ENCODE measurements around the gene DPYD.

DPYD gene

GRCh38 chr1:97073936-97074335, 846.9 kb downstream of the DPYD start:
- in situ Hi-C loops (cut with MboI; ENCODE audit: low sequenced_read_pairs) = no loop called here

DNA sequence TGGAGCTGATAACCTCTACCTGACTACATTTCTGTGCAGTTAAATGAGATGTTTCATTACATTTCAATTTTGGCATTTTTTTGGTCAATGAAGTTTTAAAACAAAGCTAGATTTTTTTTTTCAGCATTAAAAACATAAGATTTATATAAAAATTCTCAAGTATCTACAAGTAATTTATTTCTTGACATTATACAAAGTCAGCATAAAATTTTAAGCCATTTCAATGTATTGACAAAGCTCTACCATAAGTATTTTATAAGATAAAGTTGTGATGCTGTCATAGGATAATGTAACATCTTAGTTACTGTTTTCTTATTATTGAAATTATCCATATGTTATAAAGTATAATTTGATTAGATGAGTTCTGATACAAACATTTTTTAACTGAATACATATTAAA, 847.7 kb downstream of the DPYD start:
- in situ Hi-C loops (cut with MboI; ENCODE audit: low sequenced_read_pairs) = no loop called here

DNA sequence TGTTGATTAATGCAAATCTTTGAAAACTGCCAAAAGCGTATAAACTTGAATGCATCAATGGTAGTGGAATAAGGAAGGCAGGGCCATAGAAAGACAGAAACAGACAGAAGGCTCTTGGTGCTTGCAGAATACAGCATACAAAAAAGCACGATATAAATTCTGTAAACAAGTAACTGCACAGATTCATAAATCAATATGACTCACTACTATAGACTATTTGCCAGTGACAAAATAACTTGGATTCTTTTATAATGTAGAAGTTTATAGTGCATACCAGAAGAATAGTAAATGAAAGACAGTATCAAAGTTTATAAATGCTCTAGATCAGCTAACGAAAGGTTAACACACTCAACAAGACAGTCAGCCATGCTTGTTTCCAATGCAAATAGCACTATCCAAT, 849.7 kb downstream of the DPYD start:
- in situ Hi-C loops (cut with MboI; ENCODE audit: low sequenced_read_pairs) = no loop called here

- in situ Hi-C loops (cut with MboI; ENCODE audit: low sequenced_read_pairs) = no loop called here
Measured at GRCh38 chr1:97070376-97070775, 850.5 kb downstream of the DPYD start.

DNA sequence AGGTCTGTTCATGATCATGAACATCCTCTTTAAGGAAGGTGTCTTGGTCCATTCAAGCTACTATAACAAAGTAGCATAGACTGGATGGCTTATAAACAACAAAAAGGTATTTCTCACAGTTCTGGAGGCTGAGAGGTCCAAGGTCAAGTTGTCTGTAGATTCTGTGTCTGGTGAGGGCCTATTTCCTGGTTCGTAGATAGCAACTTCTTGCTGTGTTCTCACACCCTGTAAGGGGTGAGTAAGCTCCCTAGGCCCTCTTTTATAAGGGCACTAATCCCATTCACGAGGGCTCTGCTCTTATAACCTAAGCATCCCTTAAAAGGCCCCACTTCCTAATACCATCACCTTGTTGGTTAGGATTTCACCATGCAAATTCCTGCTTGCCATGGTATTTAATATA, 851.5 kb downstream of the DPYD start:
- in situ Hi-C loops (cut with MboI; ENCODE audit: low sequenced_read_pairs) = no loop called here

GRCh38 chr1:97066860-97067259, 854.0 kb downstream of the DPYD start:
- in situ Hi-C loops (cut with MboI; ENCODE audit: low sequenced_read_pairs) = no loop called here

- in situ Hi-C loops (cut with MboI; ENCODE audit: low sequenced_read_pairs) = no loop called here
Measured at GRCh38 chr1:97063532-97063931, 857.3 kb downstream of the DPYD start.

- in situ Hi-C loops (cut with MboI; ENCODE audit: low sequenced_read_pairs) = no loop called here
Measured at GRCh38 chr1:97061604-97062003, 859.2 kb downstream of the DPYD start.

GRCh38 chr1:97056386-97056785, 864.4 kb downstream of the DPYD start:
- in situ Hi-C loops (cut with MboI; ENCODE audit: low sequenced_read_pairs) = no loop called here

GRCh38 chr1:97053268-97053667, 867.6 kb downstream of the DPYD start:
- in situ Hi-C loops (cut with MboI; ENCODE audit: low sequenced_read_pairs) = no loop called here

- in situ Hi-C loops (cut with MboI; ENCODE audit: low sequenced_read_pairs) = no loop called here
Measured at GRCh38 chr1:97051823-97052222, 869.0 kb downstream of the DPYD start.

GRCh38 chr1:97050506-97050905, 870.3 kb downstream of the DPYD start:
- in situ Hi-C loops (cut with MboI; ENCODE audit: low sequenced_read_pairs) = no loop called here

GRCh38 chr1:97047421-97047793, 873.4 kb downstream of the DPYD start:
- in situ Hi-C loops (cut with MboI; ENCODE audit: low sequenced_read_pairs) = no loop called here

DNA sequence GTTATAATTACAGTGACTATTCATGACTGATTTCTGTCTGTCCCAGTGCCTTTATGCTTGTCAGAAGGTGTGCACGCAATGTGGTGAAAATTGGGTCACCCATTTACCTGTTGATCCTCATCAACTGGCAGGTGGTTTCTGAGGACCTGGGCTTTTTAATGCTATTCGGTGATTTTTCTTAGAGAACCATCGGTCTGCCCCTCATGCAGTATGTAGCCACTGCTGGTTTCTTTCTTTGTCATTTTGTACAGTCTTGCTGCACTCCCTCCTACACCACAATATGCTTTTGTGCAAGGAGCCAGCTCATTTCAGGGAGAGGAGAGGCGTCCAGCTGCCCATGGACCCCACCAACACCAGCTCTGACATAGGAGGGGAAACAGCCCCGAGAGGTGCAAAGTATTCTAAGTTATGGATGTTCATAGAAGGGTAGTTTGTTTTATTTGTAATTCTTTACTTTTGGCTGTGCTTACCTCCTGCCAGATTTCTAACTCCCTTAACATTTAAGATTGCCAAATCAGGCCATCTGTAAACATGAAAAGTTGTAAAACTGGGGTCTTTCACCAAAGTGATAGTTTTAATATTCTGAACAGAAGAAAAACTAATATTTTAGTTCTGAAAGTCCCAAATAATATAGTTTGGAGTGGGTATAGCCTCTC, 873.9 kb downstream of the DPYD start:
- in situ Hi-C loops (cut with MboI; ENCODE audit: low sequenced_read_pairs) = no loop called here

GRCh38 chr1:97044159-97044760, 876.6 kb downstream of the DPYD start:
- in situ Hi-C loops (cut with MboI; ENCODE audit: low sequenced_read_pairs) = no loop called here

GRCh38 chr1:97042551-97042950, 878.3 kb downstream of the DPYD start:
- in situ Hi-C loops (cut with MboI; ENCODE audit: low sequenced_read_pairs) = no loop called here

DNA sequence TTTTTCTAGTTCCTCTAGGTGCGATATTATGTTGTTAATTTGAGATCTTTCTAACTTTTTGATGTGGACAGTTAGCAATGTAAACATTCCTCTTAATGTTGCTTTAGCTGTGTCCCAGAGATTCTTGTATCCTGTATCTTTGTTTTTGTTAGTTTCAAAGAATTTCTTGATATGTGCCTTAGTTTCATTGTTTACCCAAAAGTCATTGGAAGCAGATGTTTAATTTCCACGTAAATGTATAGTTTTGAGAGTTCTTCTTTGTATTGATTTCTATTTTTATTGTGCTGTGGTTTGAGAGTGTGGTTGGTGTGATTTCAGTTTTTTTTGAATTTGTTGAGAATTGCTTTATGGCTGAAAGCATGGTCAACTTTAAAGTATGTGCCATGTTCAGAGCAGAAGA, 879.8 kb downstream of the DPYD start:
- in situ Hi-C loops (cut with MboI; ENCODE audit: low sequenced_read_pairs) = no loop called here

GRCh38 chr1:97038410-97038809, 882.4 kb downstream of the DPYD start:
- in situ Hi-C loops (cut with MboI; ENCODE audit: low sequenced_read_pairs) = no loop called here

DNA sequence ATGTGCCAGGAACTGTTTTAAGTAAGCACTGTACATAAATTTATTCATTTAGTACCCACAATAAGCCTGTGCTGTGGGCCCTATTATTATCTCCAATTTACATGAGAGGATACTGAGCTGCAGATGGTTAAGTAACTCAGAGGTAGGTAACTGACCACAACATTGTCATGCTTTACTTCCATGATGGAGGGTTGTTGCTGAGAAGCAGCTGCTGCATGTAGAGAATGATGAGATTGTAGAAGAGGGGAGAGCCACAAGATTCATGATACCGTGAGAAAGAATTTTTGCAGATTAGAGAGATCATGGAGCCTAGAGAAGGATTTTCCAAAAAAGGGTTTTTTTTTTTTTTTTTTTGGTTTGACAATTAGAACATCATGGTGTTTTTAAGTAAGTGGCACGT, 886.2 kb downstream of the DPYD start:
- in situ Hi-C loops (cut with MboI; ENCODE audit: low sequenced_read_pairs) = no loop called here

GRCh38 chr1:97033949-97034348, 886.9 kb downstream of the DPYD start:
- in situ Hi-C loops (cut with MboI; ENCODE audit: low sequenced_read_pairs) = no loop called here

Measured in hTERT RPE-1 (cell line).